Large intestine (tissue), 12 donors: ENCODE results near the gene PGA3. TPM values are rescaled to one million over a fixed set of nuclear protein-coding genes. Genes with fewer than 3 reads are reported as not detected.
"Not testable (repeated sequence)": the region's sequence is repeated elsewhere in the genome, so short reads cannot be mapped to it uniquely, and the experiment has no call there.

Experiments used
- DNase-seq, 2 donors: peaks; one replicate each; pipeline versions ENCODE4 v3.0.0 to v3.0.0-alpha.2; 2013
- H3K27ac ChIP-seq: one replicate; pipeline ENCODE4 v1.5.1; 2013; ENCODE audit warnings: low read length
- H3K27me3 ChIP-seq: 2 replicates; pipeline ENCODE4 v1.6.1; 2013; ENCODE audit warnings: low read length; ENCODE audit not compliant: control insufficient read depth, insufficient read depth
- H3K36me3 ChIP-seq: 2 replicates; pipeline ENCODE4 v1.6.1; 2013; ENCODE audit warnings: low read length; ENCODE audit not compliant: control insufficient read depth, insufficient read depth
- H3K4me1 ChIP-seq: one replicate; pipeline ENCODE4 v1.6.1; 2013; ENCODE audit warnings: low read length; ENCODE audit not compliant: control insufficient read depth, insufficient read depth
- H3K4me3 ChIP-seq: one replicate; pipeline ENCODE4 v1.5.1; 2013; ENCODE audit warnings: low read length
- H3K9me3 ChIP-seq: one replicate; pipeline ENCODE4 v1.6.1; 2013; ENCODE audit warnings: mild to moderate bottlenecking, low read depth, low read length, moderate library complexity; ENCODE audit not compliant: control insufficient read depth
- WGBS: methylation state at CpG from one replicate; pipeline ENCODE4 v1.1.5; 2013; ENCODE audit warnings: low lambda C conversion rate; ENCODE audit not compliant: insufficient coverage; 5-methylcytosine and 5-hydroxymethylcytosine counted together
- long read RNA-seq, 11 donors: transcript quantifications; one replicate each; lab custom pipeline, GENCODE V29; 2026
- polyA plus RNA-seq: library from polyadenylated mRNA; unstranded; fragments of 120-200 nt; gene quantifications from one replicate; pipeline ENCODE4 v1.2.1, GENCODE V29; 2013

The PGA3 gene
- polyA plus RNA-seq, result 0.63 TPM
- long read RNA-seq, donor 1, result 0 reads
- long read RNA-seq, donor 2, result 0 reads
- long read RNA-seq, donor 3, result 0 reads
- long read RNA-seq, donor 4, partial matches to known transcripts, result 0 of 1 reads
- long read RNA-seq, donor 4, other reads (novel, unspliced or antisense), result 0 of 1 reads
- long read RNA-seq, donor 5, result 0 reads
- long read RNA-seq, donor 6, result 0 reads
- long read RNA-seq, donor 7, result 0 reads
- long read RNA-seq, donor 8, result 0 reads
- long read RNA-seq, donor 9, result 0 reads
- long read RNA-seq, donor 10, result 0 reads
- long read RNA-seq, donor 11, result 0 reads

GRCh38 chr11:61202950-61203746 is at the start of gene PGA3:
TSS of gene PGA3 (plus strand) at chr11:61203515. CDS start at chr11:61203565, 50 bp downstream.
- 56% methylated on average over 5 of the region's 18 CpGs for WGBS

GRCh38 chr11:61153593-61154095 is 49.7 kb upstream of the PGA3 start:
- WGBS, result no CpG with 5 or more reads among the region's 2 CpGs
- Histone ChIP-seq H3K27ac (peak overlapping the region; percentile 71), H3K9me3 (peaks cover 21% of the 10 kb centered on the region), H3K4me1 (peaks cover 61% of the 10 kb centered on the region), H3K4me3 (no peak overlapping the region), H3K27me3 (no peaks in the 10 kb centered on the region), H3K36me3 (peaks cover 3% of the 10 kb centered on the region)
- DNase-seq, result peak in 1 of 2 donors; percentile 24

More at GRCh38 chr11:61202950-61203746, at the start of gene PGA3:
- not testable (repeated sequence) for H3K27me3 ChIP-seq, H3K36me3 ChIP-seq, DNase-seq, H3K9me3 ChIP-seq, H3K4me3 ChIP-seq, H3K4me1 ChIP-seq, H3K27ac ChIP-seq

GRCh38 chr11:61154528-61154927 is 48.8 kb upstream of the PGA3 start:
- Histone ChIP-seq H3K4me3 (no peak overlapping the region), H3K27ac (no peak overlapping the region), H3K9me3 (peaks cover 21% of the 10 kb centered on the region), H3K27me3 (no peaks in the 10 kb centered on the region), H3K4me1 (peaks cover 62% of the 10 kb centered on the region), H3K36me3 (peaks cover 3% of the 10 kb centered on the region)
- WGBS, result no CpG with 5 or more reads among the region's 4 CpGs
- no peak for DNase-seq

GRCh38 chr11:61155312-61155711 is 48.0 kb upstream of the PGA3 start:
- Histone ChIP-seq H3K27ac (no peak overlapping the region), H3K36me3 (peaks cover 3% of the 10 kb centered on the region), H3K4me1 (peaks cover 60% of the 10 kb centered on the region), H3K4me3 (no peak overlapping the region), H3K27me3 (no peaks in the 10 kb centered on the region), H3K9me3 (peaks cover 21% of the 10 kb centered on the region)
- no peak for DNase-seq
- WGBS, result 88% methylated on average over 1 of the region's 1 CpG

DNA sequence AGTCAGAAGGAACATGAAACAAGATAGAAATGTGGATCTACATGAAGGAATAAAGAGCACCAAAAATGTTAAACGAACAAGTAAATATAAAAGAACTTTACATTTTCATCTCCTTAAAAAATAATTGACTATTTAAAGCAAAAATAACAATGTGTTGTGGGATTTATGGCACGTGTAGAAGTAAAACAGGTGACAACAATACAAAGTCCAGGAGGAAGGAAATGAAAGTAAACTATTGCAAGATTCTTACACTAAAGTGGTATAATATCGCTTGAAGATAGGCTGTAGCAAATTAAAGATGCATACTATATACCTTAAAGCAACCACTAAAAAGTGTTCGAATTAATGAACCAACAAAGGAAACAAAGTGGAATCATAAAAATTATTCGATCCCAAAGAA is 47.6 kb upstream of the PGA3 start:
- WGBS, result 94% methylated on average over 4 of the region's 5 CpGs
- Histone ChIP-seq H3K27me3 (no peaks in the 10 kb centered on the region), H3K36me3 (peaks cover 3% of the 10 kb centered on the region), H3K27ac (no peak overlapping the region), H3K9me3 (peaks cover 21% of the 10 kb centered on the region), H3K4me1 (peaks cover 58% of the 10 kb centered on the region), H3K4me3 (no peak overlapping the region)
- DNase-seq, result peak in 1 of 2 donors; percentile 44

GRCh38 chr11:61157743-61158142 is 45.6 kb upstream of the PGA3 start:
- WGBS, result no CpG with 5 or more reads among the region's 3 CpGs
- H3K36me3 ChIP-seq, result peaks cover 3% of the 10 kb centered on the region
- H3K27ac ChIP-seq, result peak overlapping the region; percentile 79
- peaks cover 21% of the 10 kb centered on the region for H3K9me3 ChIP-seq
- no peak for DNase-seq
- no peak overlapping the region for H3K4me3 ChIP-seq
- H3K27me3 ChIP-seq, result no peaks in the 10 kb centered on the region
- H3K4me1 ChIP-seq, result peaks cover 45% of the 10 kb centered on the region

DNA sequence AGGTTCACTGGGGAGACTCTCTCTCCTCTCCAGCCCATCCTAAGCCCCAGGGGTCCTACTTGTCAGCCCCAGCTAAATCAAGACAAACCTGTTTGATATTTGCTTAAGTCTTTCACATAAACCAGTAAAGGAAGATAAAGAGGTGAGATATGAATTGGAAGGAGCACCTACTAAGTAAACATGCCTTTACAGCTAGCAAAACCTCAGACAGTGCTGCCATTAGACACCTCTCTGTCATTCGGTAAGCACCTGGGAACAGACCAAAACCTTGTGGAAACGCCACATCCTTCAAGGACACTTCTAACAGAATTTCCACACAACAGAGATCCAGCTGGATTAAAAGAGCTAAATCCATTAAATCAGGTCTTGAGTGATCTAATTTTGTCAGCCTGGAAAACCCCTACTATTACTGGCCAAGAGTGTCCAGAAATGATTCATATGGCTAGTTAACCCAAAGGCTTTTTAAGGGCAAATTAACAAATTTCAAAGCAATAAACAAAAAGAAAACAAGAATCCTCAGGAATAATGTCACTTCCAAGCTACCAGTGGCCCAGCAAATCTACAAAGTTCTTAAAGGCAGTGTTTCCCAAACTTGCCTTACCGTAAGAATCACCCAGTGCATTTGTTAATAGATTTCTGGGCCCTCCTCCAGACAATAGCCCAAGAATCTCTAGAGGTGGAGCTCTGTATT is 44.5 kb upstream of the PGA3 start:
- H3K36me3 ChIP-seq, result peaks cover 3% of the 10 kb centered on the region
- H3K27me3 ChIP-seq, result no peaks in the 10 kb centered on the region
- H3K9me3 ChIP-seq, result peaks cover 21% of the 10 kb centered on the region
- 20% methylated on average over 1 of the region's 3 CpGs for WGBS
- peak overlapping the region; percentile 79 for H3K27ac ChIP-seq
- H3K4me1 ChIP-seq, result peaks cover 35% of the 10 kb centered on the region
- peak overlapping the region; percentile 7 for H3K4me3 ChIP-seq
- peak; percentile 44 to 71 for DNase-seq

- WGBS, result no CpG with 5 or more reads among the region's 25 CpGs
- Histone ChIP-seq H3K4me3 (peak overlapping the region; percentile 81), H3K36me3 (peaks cover 3% of the 10 kb centered on the region), H3K9me3 (peaks cover 4% of the 10 kb centered on the region), H3K27ac (peak overlapping the region; percentile 93), H3K4me1 (peaks cover 45% of the 10 kb centered on the region), H3K27me3 (no peaks in the 10 kb centered on the region)
- no peak for DNase-seq
Observed at GRCh38 chr11:61160487-61161189, 42.7 kb upstream of the PGA3 start.

DNA sequence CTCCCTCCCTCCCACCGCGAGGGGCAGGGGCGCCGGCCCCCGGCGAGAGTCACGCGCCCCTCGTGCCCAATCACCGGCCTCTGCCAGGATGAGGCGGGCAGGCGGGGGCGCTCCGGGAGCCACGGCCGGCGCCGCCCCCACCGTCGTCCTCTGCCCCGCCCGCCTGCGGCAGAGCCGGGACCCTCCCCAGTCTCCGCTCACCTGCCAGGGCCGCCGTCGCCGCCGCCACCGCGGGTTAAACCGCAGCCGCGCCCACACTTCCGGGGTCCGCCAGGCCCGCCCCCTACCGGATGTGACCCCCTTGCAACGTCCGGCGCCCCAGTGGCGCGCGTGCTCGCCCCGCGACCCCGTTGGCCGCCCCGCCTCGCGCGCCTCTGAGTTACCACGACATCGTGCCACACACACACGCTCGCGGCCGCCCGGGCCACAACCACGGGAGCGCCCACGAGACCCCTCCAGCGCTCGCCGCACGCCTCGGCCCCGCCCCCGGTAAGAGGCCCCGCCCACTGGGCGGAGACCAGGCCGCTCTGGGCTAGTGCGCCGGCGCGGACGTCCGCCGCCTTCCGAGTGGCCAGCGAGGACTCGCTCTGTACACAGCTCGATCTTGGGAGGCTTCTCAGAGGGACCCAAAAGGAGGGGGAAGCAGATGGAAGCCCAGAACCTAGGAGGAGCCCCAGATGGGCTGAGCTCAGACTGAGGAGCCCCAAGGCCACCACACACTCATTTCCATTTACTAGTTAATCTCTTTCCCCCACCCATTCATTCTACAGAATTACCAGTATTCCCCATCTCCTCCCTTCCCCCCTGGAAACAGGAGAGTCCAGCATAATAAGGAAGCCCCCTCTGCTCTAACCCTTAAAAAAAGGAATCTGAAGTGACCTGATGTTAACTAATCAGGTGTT is 41.9 kb upstream of the PGA3 start, which contains the start of gene VPS37C:
Gene VPS37C (minus strand): TSS at position 237 of the 902 bp plus-strand sequence. CDS start 22,597 bp downstream, outside the sequence.
- H3K36me3 ChIP-seq, result peaks cover 3% of the 10 kb centered on the region
- H3K4me3 ChIP-seq, result peak within 1 kb of the TSS; percentile 81
- DNase-seq, result peak; percentile 86 to 92
- peaks cover 2% of the 10 kb centered on the region for H3K9me3 ChIP-seq
- no CpG with 5 or more reads among the region's 85 CpGs for WGBS
- peak within 1 kb of the TSS; percentile 93 for H3K27ac ChIP-seq
- no peaks in the 10 kb centered on the region for H3K27me3 ChIP-seq
- H3K4me1 ChIP-seq, result peaks cover 45% of the 10 kb centered on the region
